LHCN-M2 (cell line): ENCODE data around the gene TSPAN18. TPM values are rescaled to one million over a fixed set of nuclear protein-coding genes. Genes with fewer than 3 reads are reported as not detected.

ENCODE experiments used
- DNase-seq: peaks from one replicate; pipeline ENCODE4 v3.0.0-alpha.2; 2012; ENCODE audit warnings: low read depth
- total RNA-seq: library from RNA; depleted of rRNA; stranded (reverse); fragments of >200 nt; gene quantifications from 2 replicates; pipeline ENCODE4 v1.2.3, GENCODE V29; 2014

The TSPAN18 gene
- total RNA-seq, 1 experiment from 2014 or later, result not detected

GRCh38 chr11:44711113-44711786, 15.5 kb upstream of the TSPAN18 start:
- no peak for DNase-seq

DNA sequence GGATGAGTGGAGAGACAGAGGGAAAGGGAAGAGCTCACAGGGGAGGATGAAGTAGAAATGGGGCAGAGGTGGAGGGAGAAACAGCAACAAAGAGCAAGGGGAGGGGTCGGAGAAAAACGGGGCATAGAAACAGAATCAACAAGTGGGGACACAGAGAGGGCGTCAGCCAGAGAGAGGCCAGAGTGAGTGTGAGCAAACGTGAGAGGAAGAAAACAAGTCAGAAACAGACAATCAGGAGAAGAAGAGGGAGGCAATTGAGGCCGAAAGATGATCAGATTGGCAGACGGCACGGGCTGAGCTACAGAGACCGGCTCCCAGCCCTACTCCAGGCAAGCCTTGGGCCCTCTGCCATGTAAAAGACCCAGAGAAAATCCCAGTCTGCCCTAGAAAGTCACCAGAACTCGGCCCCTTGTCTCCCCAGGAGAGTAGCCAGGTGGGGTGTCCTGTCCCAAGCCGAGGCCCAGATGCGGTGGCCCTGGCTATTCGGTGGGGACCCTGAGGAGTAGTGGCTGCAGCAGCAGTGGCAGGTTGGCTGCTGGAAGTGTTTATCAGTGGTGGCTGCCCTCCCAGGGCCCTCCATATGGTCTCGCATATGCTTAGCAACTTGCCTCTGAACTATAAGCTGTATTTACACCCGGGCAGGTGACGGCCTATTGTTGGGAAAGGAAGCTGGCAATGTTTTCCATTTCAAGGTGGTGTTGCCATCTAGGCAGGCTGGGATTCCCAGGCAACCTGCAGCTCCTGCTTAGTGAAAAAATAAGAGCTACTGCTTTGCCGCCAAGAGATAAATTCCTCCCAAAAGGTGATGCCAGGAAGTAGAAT, 14.8 kb upstream of the TSPAN18 start:
- DNase-seq, result no peak

GRCh38 chr11:44713022-44713421, 13.7 kb upstream of the TSPAN18 start:
- DNase-seq, result no peak

DNA sequence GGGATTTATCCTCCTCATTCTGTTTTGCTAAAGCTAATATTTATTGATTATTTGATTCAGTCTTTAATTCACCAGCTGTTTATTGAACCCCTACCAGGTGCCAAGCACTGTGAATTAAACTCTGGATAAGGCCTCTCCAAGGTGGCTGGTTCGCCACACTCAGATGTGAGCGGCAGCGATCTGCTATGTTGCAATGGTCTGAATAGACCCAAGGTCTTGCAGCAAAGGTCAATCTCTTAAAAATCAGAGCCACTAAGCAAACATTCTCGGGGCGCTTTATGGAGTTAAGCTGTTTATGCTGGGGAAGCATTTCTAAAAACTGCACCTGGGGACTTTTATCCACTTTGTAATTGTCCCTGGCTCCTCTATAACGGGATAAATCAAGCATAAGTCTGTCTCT, 10.5 kb upstream of the TSPAN18 start:
- DNase-seq, result no peak

DNA sequence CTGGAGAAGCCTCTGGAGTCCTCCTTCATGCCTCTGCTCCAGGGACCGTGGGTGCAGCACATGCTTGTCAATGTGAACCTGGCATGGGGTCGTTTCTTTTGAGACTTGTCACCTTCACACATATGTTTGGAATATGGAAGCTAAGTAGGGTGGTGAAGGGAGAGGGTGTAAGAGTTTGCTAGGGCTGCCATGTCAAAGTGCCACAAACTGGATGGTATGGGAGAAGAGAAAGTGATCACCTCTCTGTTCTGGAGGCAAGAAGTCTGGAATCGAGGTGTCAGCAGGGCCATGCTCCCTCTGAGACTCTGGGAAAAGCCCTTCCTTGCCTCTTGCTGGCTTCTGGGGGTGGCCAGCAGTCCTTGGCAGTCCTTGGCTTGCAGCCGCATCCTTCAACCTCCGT, 8.7 kb upstream of the TSPAN18 start:
- DNase-seq, result no peak

GRCh38 chr11:44718612-44719390, 8.0 kb upstream of the TSPAN18 start:
- DNase-seq, result no peak

DNA sequence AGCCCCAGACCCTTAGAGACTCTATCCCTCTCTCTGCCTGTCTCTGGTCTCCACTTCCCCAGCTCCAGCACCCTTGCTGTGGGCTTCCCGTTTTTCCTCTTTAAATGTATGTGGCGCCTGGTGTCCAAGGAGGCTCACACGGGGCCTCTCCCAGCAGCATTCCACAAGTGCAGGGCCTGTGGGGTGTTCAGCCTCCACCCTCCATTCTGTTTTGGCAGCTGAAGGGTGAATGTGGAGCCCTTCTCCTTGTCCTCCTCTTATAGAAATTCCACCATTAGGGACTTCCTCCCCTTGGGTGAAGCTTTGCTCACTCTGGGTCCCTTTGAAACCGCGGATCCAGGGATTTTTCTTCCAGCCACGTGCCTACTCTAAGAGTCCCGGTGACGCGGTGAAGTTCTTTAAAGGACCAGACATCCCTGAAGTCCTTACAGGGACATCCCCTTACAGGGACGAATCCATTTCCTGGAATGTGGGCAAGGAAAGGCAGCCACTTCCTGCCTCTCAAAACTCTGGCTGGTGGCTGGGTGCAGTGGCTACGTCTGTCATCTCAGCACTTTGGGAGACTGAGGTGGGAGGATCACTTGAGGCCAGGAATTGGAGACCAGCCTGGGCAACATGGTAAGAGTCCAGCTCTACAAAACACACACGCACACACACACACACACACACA, 1.6 kb upstream of the TSPAN18 start:
- DNase-seq, result no peak

DNA sequence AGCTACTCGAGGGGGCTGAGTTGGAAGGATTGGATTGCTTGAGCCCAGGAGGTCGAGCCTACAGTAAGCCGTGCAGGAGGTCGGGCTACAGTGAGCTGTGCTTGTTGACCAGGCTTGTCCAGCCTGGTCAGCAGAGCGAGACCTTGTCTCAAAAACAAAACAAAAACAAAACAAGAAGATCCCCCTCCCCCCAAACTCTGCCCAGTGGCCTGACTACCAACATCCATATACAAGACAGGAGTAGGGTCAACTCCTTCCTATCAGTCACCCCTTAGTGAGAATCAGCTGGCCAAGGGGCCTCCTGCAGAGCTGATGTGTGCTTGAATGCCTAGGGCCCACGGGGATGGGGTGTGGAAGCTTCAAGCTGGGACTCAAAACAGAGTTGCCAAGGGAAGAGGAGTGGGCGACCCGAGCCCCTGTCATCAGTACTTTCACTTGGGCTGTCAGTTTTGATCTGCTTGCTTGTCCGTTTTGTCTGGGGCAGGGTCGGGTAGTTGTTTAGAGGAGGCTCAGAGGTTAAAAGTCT, 942 bp upstream of the TSPAN18 start:
- DNase-seq, result no peak

DNA sequence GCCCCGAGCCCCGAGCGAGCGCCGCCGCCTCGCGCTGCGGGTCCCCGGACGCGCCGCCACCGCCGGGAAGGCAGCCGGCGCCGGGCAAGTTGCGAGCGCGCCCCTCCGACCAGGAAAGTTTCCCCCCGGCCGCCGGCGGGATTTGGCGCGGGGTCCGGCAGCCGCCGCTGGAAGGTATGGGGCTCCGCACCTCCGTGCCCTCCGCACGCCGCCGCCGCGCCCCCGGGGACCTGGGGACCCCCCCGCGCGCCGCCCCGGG, 281 bp downstream of the TSPAN18 start:
- no peak for DNase-seq

- DNase-seq, result peak; percentile 39
Measured at GRCh38 chr11:44727373-44728287, 868 bp downstream of the TSPAN18 start.

- DNase-seq, result no peak
Measured at GRCh38 chr11:44728491-44728910, 1.7 kb downstream of the TSPAN18 start.

DNA sequence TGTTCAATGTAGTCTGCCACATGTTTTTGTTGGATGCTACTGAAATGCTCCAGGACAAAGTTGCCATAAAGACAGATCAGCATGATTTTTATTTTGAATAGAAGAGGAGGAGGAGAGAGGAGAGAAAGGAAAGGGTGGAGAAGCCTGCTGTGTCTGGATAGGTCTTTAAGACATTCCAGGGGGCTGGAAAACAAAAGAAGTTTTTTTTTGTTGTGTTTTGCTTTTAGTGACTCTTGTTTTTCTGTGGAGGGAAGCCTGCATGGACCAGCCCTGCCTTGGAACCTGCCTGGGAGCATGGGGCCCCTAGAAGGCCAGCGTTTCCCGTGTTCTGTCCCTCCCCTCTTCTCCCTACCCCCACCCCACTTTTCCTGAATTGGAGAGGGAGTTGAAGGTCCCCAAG, 2.3 kb downstream of the TSPAN18 start:
- DNase-seq, result no peak

DNA sequence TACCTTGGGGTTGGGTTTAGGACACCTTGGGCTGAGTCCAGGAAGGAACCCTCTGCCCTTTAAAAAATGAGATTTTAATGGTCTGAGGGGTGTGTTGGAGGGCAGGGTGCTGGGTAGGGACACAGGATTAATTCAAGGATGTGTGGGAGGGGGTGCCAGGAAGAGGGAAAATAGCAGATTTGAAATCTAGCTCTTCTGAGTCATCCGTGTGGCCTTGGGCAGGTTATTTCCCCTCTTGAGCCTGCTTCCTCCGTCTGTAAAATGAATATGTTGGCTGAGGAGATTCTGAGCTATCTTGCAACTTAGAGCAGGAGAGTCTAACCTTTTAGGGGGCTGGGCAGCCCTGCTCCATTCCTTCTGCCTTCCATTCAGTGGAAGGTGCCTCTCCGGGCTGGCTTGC, 3.0 kb downstream of the TSPAN18 start:
- no peak for DNase-seq

GRCh38 chr11:44730775-44731174, 4.0 kb downstream of the TSPAN18 start:
- DNase-seq, result no peak

DNA sequence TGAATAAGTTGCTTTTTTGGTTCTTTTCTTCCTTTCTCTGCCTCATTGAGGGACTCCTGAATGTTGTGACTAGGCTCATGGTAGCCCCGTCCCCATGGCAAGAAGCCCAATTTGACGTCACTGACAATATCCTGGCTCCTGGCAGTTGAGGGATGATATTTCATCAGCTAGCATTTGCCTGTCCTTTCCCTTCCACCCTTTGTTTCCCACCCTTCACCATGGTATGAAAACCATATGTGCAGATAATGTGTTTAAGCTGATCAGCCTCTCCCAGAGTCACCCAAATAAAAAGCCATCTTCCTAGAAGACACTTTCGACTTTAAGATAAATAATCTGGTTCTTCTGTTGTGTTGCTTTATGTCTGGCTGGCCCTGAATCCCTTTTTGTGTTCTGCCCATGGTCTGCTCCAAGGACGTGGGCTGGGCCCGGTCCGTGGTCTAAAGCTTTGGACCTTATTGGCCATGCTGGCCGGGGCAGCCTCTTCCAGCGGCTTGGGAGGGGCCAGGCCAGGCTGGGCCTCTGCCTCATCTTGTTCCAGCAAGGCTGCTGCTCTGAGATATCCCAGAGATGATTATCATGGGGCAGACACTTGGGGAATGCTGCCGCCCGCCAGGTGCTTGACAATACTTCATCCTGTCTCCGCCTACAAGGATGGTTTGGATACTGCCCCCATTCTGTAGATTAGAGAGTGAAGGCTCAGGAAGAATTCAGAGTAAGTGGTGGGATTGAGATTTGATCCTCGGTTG, 5.1 kb downstream of the TSPAN18 start:
- no peak for DNase-seq

GRCh38 chr11:44732564-44732963, 5.8 kb downstream of the TSPAN18 start:
- no peak for DNase-seq

- no peak for DNase-seq
Measured at GRCh38 chr11:44733877-44734276, 7.1 kb downstream of the TSPAN18 start.

DNA sequence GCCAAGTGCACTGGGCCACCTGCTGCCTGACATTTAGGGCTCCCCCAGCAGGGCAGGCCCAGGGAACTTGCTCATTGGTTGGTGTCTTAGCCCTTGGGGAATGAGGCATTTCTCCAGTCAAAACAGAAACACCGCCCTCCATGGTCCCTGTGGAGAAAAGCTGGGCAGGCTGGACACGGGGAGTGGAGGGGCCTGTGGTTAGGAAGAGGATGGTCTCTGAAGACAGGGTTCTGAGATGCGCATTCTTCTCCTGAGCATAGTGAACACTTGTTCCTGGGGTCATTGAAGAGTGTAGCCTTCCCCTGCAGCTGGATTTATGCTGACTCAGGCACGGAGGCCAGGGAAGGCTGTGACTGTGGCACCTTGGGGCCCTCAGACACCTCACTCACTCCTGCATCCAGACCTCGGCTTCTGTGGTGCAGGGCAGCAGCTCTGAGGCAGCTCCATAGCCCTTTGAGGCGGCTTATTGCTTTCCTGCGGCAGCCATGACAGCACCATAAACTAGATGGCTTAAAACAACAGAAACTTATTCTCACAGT, 8.2 kb downstream of the TSPAN18 start:
- no peak for DNase-seq

GRCh38 chr11:44736791-44737190, 10.0 kb downstream of the TSPAN18 start:
- DNase-seq, result no peak
